Natural killer cell (primary cell): ENCODE results near the gene GRM8. TPM values are rescaled to one million over a fixed set of nuclear protein-coding genes. Genes with fewer than 3 reads are reported as not detected.

ENCODE experiments used
- ATAC-seq, 3 donors: fragments of 150-1000 bp in 2 of 3; fragments of 200-7000 bp in 1 of 3; cut with Tn5 transposase; 1 replicate in 1 of 3; 2 replicates in 2 of 3; pipeline ENCODE4 v1.10.0; 2021; ENCODE audit warnings: mild to moderate bottlenecking in 2 of 3, moderate library complexity in 2 of 3
- DNase-seq, 2 donors: peaks; one replicate each; pipeline versions ENCODE4 v3.0.0 to v3.0.0-alpha.2; 2013 to 2021; ENCODE audit warnings: mixed read lengths in 1 of 2
- H3K27ac ChIP-seq: one replicate; pipeline ENCODE4 v1.5.1; 2013; ENCODE audit warnings: mild to moderate bottlenecking, low read length
- H3K27me3 ChIP-seq: one replicate; pipeline ENCODE4 v1.6.1; 2013; ENCODE audit warnings: low read length; ENCODE audit not compliant: control insufficient read depth, insufficient read depth
- H3K36me3 ChIP-seq: one replicate; pipeline ENCODE4 v1.6.1; 2013; ENCODE audit warnings: low read length; ENCODE audit not compliant: control insufficient read depth, insufficient read depth
- H3K4me1 ChIP-seq: one replicate; pipeline ENCODE4 v1.6.1; 2013; ENCODE audit warnings: low read length; ENCODE audit not compliant: control insufficient read depth, insufficient read depth
- H3K4me3 ChIP-seq: one replicate; pipeline ENCODE4 v1.5.1; 2013; ENCODE audit warnings: low read length
- H3K9me3 ChIP-seq: one replicate; pipeline ENCODE4 v1.6.1; 2013; ENCODE audit warnings: low read length; ENCODE audit not compliant: control insufficient read depth, insufficient read depth
- H3K27ac Mint-ChIP-seq, 2 donors: one replicate each; pipeline ENCODE4 v1.8.0; 2022; ENCODE audit warnings: mild to moderate bottlenecking in 2 of 2, mixed read lengths in 2 of 2, moderate library complexity in 1 of 2
- H3K27me3 Mint-ChIP-seq, 2 donors: one replicate each; pipeline ENCODE4 v1.8.0; 2022; ENCODE audit warnings: low read depth in 2 of 2, mixed read lengths in 2 of 2
- H3K36me3 Mint-ChIP-seq: one replicate; pipeline ENCODE4 v1.8.0; 2022; ENCODE audit warnings: mixed read lengths
- H3K4me1 Mint-ChIP-seq, 2 donors: one replicate each; pipeline ENCODE4 v1.8.0; 2022; ENCODE audit warnings: mixed read lengths in 2 of 2
- H3K4me3 Mint-ChIP-seq: one replicate; pipeline ENCODE4 v1.8.0; 2022; ENCODE audit warnings: mild to moderate bottlenecking, moderate library complexity, mixed read lengths
- H3K9me3 Mint-ChIP-seq, 2 donors: one replicate each; pipeline ENCODE4 v1.8.0; 2022; ENCODE audit warnings: mixed read lengths in 2 of 2
- CTCF ChIP-seq: fragments of 200-600 bp; IDR thresholded peaks from one replicate; pipeline ENCODE4 v1.8.0; 2022; ENCODE audit warnings: antibody characterized with exemption
- WGBS: methylation state at CpG from one replicate; pipeline ENCODE4 v1.1.7; 2013; ENCODE audit warnings: missing lambda C conversion rate; ENCODE audit not compliant: insufficient coverage; 5-methylcytosine and 5-hydroxymethylcytosine counted together
- intact Hi-C: fragments of 100-400 bp; cut with micrococcal nuclease; formaldehyde crosslinking; loops from one replicate; pipeline ENCODE4 v1.14.2; 2022
- total RNA-seq, 4 donors: library from RNA; stranded (reverse); fragments of 120-200 nt in 1 of 4; gene quantifications; one replicate each; pipeline versions ENCODE4 v1.2.3 to v1.2.4, GENCODE V29; 2013 to 2022

GRM8 gene
- total RNA-seq, 3 donors from 2014 or later (not counting 1 experiment from before 2014, with no cell fraction given): not detected

DNA sequence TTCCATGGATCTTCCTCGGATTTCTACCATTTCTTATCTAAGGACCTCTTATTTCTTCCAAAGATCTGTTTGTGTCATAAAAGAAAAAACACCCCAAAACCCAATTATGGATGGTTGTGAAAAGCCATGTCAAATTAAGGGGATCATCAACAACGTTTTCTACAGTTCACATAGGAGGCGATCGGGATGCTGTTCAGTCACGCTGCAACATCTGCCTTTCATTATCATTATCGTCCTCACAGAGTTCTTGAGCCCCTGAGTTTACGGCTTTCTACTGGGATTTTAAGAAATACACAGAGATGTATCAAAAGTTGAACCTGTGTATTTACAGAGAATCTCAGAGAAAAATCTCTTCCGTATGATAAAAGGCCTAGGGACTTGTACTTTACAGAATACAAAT is 101.4 kb downstream of the GRM8 start:
- no peaks in the 10 kb centered on the region for H3K4me1 ChIP-seq
- H3K36me3 ChIP-seq: no peaks in the 10 kb centered on the region
- H3K27me3 Mint-ChIP-seq: peaks cover 0 to 4% of the 10 kb centered on the region in 2 donors
- H3K36me3 Mint-ChIP-seq: no peaks in the 10 kb centered on the region
- H3K27ac Mint-ChIP-seq: no peak overlapping the region
- intact Hi-C loops: no loop called here
- H3K27ac ChIP-seq: no peak overlapping the region
- DNase-seq: no peak
- 94% methylated on average over 7 of the region's 8 CpGs for WGBS
- no peaks in the 10 kb centered on the region for H3K9me3 ChIP-seq
- no peak for TF ChIP-seq CTCF
- peaks cover 0 to 4% of the 10 kb centered on the region in 2 donors for H3K9me3 Mint-ChIP-seq
- H3K27me3 ChIP-seq: no peaks in the 10 kb centered on the region
- ATAC-seq: no peak
- no peak overlapping the region for H3K4me3 ChIP-seq
- no peaks in the 10 kb centered on the region for H3K4me1 Mint-ChIP-seq
- no peak overlapping the region for H3K4me3 Mint-ChIP-seq

- WGBS: 58% methylated on average over 2 of the region's 2 CpGs
- Mint-ChIP-seq H3K4me3 (no peak overlapping the region), H3K27ac (no peak overlapping the region), H3K36me3 (no peaks in the 10 kb centered on the region), H3K4me1 (no peaks in the 10 kb centered on the region), H3K9me3 (peaks cover 0 to 4% of the 10 kb centered on the region in 2 donors), H3K27me3 (peaks cover 0 to 4% of the 10 kb centered on the region in 2 donors)
- Histone ChIP-seq H3K4me3 (no peak overlapping the region), H3K27me3 (no peaks in the 10 kb centered on the region), H3K36me3 (no peaks in the 10 kb centered on the region), H3K4me1 (no peaks in the 10 kb centered on the region), H3K9me3 (no peaks in the 10 kb centered on the region), H3K27ac (no peak overlapping the region)
- ATAC-seq (no peak), DNase-seq (no peak)
- intact Hi-C loops: no loop called here
- no peak for TF ChIP-seq CTCF
These were observed 102.2 kb downstream of the GRM8 start for GRCh38 chr7:127150543-127150942.

DNA sequence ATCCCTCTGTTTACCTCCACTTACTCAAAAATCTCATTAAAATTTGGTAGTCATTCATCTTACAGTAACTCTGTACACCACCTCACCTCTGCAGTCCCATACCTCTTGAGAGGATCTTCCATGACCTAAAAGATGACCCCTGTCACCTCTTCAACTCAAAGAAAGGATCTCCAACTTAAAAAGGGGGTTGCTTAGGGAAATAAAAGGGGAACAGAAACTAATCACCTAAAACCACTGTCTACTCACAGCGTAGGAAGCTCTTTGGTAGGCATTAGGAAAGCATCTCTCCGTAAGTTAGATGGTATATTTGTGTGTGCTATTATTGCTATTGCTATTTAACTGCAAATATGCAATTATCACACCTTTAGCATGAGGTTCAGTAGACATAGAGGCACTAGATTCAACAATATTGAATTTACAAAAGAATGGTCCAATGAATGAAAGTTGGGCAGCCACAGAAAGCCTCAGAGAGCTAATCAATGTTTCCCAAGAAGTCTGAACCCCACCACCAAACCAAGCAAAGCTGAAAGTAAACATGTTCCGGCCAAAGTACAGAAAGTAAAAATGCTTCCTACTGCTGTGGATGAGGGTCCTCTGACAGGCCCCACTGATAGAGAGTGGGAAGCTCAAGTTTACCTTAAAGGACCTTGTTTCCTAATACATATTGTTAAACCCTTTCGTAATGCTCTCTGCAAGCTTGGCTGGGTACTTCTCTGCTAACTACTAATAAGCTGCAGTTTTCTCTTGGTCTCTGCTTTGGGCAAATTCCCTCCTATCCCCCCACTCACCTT is 105.8 kb downstream of the GRM8 start:
- no peaks in the 10 kb centered on the region for H3K4me1 ChIP-seq
- H3K36me3 Mint-ChIP-seq: no peaks in the 10 kb centered on the region
- H3K4me1 Mint-ChIP-seq: no peaks in the 10 kb centered on the region
- peaks cover 0 to 4% of the 10 kb centered on the region in 2 donors for H3K9me3 Mint-ChIP-seq
- H3K27me3 ChIP-seq: no peaks in the 10 kb centered on the region
- peaks cover 0 to 4% of the 10 kb centered on the region in 2 donors for H3K27me3 Mint-ChIP-seq
- no peaks in the 10 kb centered on the region for H3K9me3 ChIP-seq
- H3K27ac ChIP-seq: no peak overlapping the region
- DNase-seq (no peak), ATAC-seq (no peak)
- TF ChIP-seq CTCF: no peak
- intact Hi-C loops: no loop called here
- H3K4me3 ChIP-seq: no peak overlapping the region
- H3K4me3 Mint-ChIP-seq: no peak overlapping the region
- no peak overlapping the region for H3K27ac Mint-ChIP-seq
- no peaks in the 10 kb centered on the region for H3K36me3 ChIP-seq
- WGBS: 91% methylated on average over 2 of the region's 4 CpGs

DNA sequence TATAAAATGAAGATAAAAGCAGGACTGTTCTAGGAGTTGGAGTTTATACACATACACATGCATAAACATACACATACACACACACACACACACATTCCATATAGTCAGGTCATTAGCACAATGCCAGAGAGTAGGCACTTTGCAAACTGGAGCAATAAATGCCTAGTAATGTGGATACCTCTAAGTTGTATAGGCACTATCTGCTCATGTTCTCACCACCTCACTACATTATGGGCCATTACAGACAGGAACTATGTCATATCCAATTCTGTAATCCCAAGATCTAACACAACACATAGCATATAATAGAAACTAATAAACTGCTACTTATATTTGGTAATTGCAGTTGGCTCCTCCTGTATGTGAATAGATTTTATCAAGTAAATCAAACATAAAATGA is 115.6 kb downstream of the GRM8 start:
- no peak for TF ChIP-seq CTCF
- intact Hi-C loops: no loop called here
- H3K36me3 Mint-ChIP-seq: no peaks in the 10 kb centered on the region
- no peaks in the 10 kb centered on the region for H3K9me3 Mint-ChIP-seq
- H3K4me3 ChIP-seq: no peak overlapping the region
- no peaks in the 10 kb centered on the region for H3K27me3 ChIP-seq
- H3K4me1 Mint-ChIP-seq: no peaks in the 10 kb centered on the region
- H3K27ac ChIP-seq: no peak overlapping the region
- DNase-seq (no peak), ATAC-seq (no peak)
- no peak overlapping the region for H3K4me3 Mint-ChIP-seq
- no peaks in the 10 kb centered on the region for H3K36me3 ChIP-seq
- H3K9me3 ChIP-seq: no peaks in the 10 kb centered on the region
- no peaks in the 10 kb centered on the region for H3K4me1 ChIP-seq
- no peak overlapping the region for H3K27ac Mint-ChIP-seq
- peaks cover 0 to 4% of the 10 kb centered on the region in 2 donors for H3K27me3 Mint-ChIP-seq
